Measurements from ENCODE around the gene FIGLA. TPM values are rescaled to one million over a fixed set of nuclear protein-coding genes. Genes with fewer than 3 reads are reported as not detected.

FIGLA gene
- total RNA-seq, 1 experiment from 2014 or later = not detected

GRCh38 chr2:70830366-70830765, 39.9 kb upstream of the FIGLA start:
- Mint-ChIP-seq H3K27ac (no peak overlapping the region), H3K36me3 (no peaks in the 10 kb centered on the region), H3K4me1 (peaks cover 15% of the 10 kb centered on the region), H3K27me3 (ENCODE audit: low read depth) (peaks cover 33% of the 10 kb centered on the region), H3K4me3 (no peak overlapping the region), H3K9me3 (peaks cover 6% of the 10 kb centered on the region; the same call in 1 of the 2 replicates)
- CTCF ChIA-PET = no interaction called here
- TF ChIP-seq PRDM15 (CRISPR knock-in tag; IDR thresholded peaks at IDR 0.05) (no peak), ZBTB43 (CRISPR knock-in tag; IDR thresholded peaks at IDR 0.05) (no peak), SP1 (CRISPR knock-in tag; conservative IDR thresholded peaks at IDR 0.05) (no peak), ELF4 (CRISPR knock-in tag; IDR thresholded peaks at IDR 0.05; ENCODE audit: low read depth) (no peak), IRF2 (CRISPR knock-in tag; IDR thresholded peaks at IDR 0.05; ENCODE audit: borderline replicate concordance, low read depth) (no peak), TCF7 (CRISPR knock-in tag; IDR thresholded peaks at IDR 0.05; ENCODE audit: low read depth) (no peak), TEAD4 (CRISPR knock-in tag; IDR thresholded peaks at IDR 0.05) (no peak), MXD4 (CRISPR knock-in tag; IDR thresholded peaks at IDR 0.05; ENCODE audit: borderline replicate concordance) (no peak), FOXP4 (CRISPR knock-in tag; IDR thresholded peaks at IDR 0.05) (no peak), ATF2 (CRISPR knock-in tag; IDR thresholded peaks at IDR 0.05; ENCODE audit: borderline replicate concordance, low read depth) (no peak)
- ATAC-seq (no peak), DNase-seq (ENCODE audit: low spot score) (no peak)
- POLR2A ChIA-PET = no interaction called here

- POLR2A ChIA-PET = no interaction called here
- H3K4me1 Mint-ChIP-seq = peaks cover 15% of the 10 kb centered on the region
- no peak for TF ChIP-seq SMAD4 (CRISPR knock-in tag; IDR thresholded peaks at IDR 0.05)
- no peak for TF ChIP-seq ETV6 (CRISPR knock-in tag; IDR thresholded peaks at IDR 0.05)
- no peak for TF ChIP-seq ZBTB21 (CRISPR knock-in tag; IDR thresholded peaks at IDR 0.05; ENCODE audit: borderline replicate concordance)
- TF ChIP-seq FOXJ3 (CRISPR knock-in tag; IDR thresholded peaks at IDR 0.05; ENCODE audit: borderline replicate concordance) = no peak
- H3K9me3 Mint-ChIP-seq = peaks cover 6% of the 10 kb centered on the region; the same call in 1 of the 2 replicates
- peaks cover 31% of the 10 kb centered on the region for H3K27me3 Mint-ChIP-seq (ENCODE audit: low read depth)
- H3K27ac Mint-ChIP-seq = no peak overlapping the region
- no peak overlapping the region for H3K4me3 Mint-ChIP-seq
- DNase-seq (ENCODE audit: low spot score) = no peak
- no peak for ATAC-seq
- CTCF ChIA-PET = no interaction called here
- no peaks in the 10 kb centered on the region for H3K36me3 Mint-ChIP-seq
Observed at GRCh38 chr2:70829916-70830315, 39.5 kb upstream of the FIGLA start.

Data from WTC11 (cell line).